Glomerular visceral epithelial cell (primary cell): ENCODE measurements around the gene BAZ1B.
"Not testable (repeated sequence)": the region's sequence is repeated elsewhere in the genome, so short reads cannot be mapped to it uniquely, and the experiment has no call there.

ENCODE experiments used
- DNase-seq: peaks from one replicate; pipeline ENCODE4 v3.0.0-alpha.2; 2016; ENCODE audit errors: extremely low spot score

BAZ1B gene

GRCh38 chr7:73503229-73503628 is 18.9 kb downstream of the BAZ1B start:
- DNase-seq, result no peak

- DNase-seq, result no peak
These were observed 25.5 kb downstream of the BAZ1B start for GRCh38 chr7:73496626-73497025.

GRCh38 chr7:73495507-73495906 is 26.6 kb downstream of the BAZ1B start:
- DNase-seq, result not testable (repeated sequence)

- DNase-seq, result no peak
These were observed 32.1 kb downstream of the BAZ1B start for GRCh38 chr7:73489976-73490375.

- DNase-seq, result no peak
These were observed 34.6 kb downstream of the BAZ1B start for GRCh38 chr7:73487486-73487885.

GRCh38 chr7:73483171-73483570 is 38.9 kb downstream of the BAZ1B start:
- DNase-seq, result no peak

- DNase-seq, result no peak
These were observed 39.3 kb downstream of the BAZ1B start for GRCh38 chr7:73482746-73483145.

GRCh38 chr7:73481521-73481920 is 40.6 kb downstream of the BAZ1B start:
- DNase-seq, result not testable (repeated sequence)

GRCh38 chr7:73478549-73478948 is 43.5 kb downstream of the BAZ1B start:
- DNase-seq, result no peak

GRCh38 chr7:73477376-73477775 is 44.7 kb downstream of the BAZ1B start:
- no peak for DNase-seq

- DNase-seq, result no peak
These were observed 51.9 kb downstream of the BAZ1B start for GRCh38 chr7:73470208-73470607.

GRCh38 chr7:73467046-73467445 is 55.0 kb downstream of the BAZ1B start:
- not testable (repeated sequence) for DNase-seq

GRCh38 chr7:73466112-73466511 is 56.0 kb downstream of the BAZ1B start:
- no peak for DNase-seq

GRCh38 chr7:73463966-73464365 is 58.1 kb downstream of the BAZ1B start:
- DNase-seq, result no peak

GRCh38 chr7:73463260-73463659 is 58.8 kb downstream of the BAZ1B start:
- no peak for DNase-seq

GRCh38 chr7:73461782-73462285 is 60.3 kb downstream of the BAZ1B start:
- no peak for DNase-seq

GRCh38 chr7:73454424-73454823 is 67.7 kb downstream of the BAZ1B start:
- no peak for DNase-seq

GRCh38 chr7:73452999-73453635 is 69.0 kb downstream of the BAZ1B start:
- no peak for DNase-seq

- peak; percentile 57 for DNase-seq
These were observed 70.2 kb downstream of the BAZ1B start for GRCh38 chr7:73451780-73452398.

- DNase-seq, result no peak
These were observed 72.7 kb downstream of the BAZ1B start for GRCh38 chr7:73449422-73449821.

GRCh38 chr7:73448609-73449008 is 73.5 kb downstream of the BAZ1B start:
- no peak for DNase-seq

- no peak for DNase-seq
These were observed 74.9 kb downstream of the BAZ1B start for GRCh38 chr7:73447121-73447733.

GRCh38 chr7:73446682-73447081 is 75.4 kb downstream of the BAZ1B start:
- no peak for DNase-seq
